ENCODE measurements around the gene ARHGEF12. TPM values are rescaled to one million over a fixed set of nuclear protein-coding genes. Genes with fewer than 3 reads are reported as not detected.
A peak's percentile ranks its signal among the peaks of the same experiment; 100 is the strongest.

Gene ARHGEF12
- total RNA-seq, 1 donor from 2014 or later = 83.1 TPM

DNA sequence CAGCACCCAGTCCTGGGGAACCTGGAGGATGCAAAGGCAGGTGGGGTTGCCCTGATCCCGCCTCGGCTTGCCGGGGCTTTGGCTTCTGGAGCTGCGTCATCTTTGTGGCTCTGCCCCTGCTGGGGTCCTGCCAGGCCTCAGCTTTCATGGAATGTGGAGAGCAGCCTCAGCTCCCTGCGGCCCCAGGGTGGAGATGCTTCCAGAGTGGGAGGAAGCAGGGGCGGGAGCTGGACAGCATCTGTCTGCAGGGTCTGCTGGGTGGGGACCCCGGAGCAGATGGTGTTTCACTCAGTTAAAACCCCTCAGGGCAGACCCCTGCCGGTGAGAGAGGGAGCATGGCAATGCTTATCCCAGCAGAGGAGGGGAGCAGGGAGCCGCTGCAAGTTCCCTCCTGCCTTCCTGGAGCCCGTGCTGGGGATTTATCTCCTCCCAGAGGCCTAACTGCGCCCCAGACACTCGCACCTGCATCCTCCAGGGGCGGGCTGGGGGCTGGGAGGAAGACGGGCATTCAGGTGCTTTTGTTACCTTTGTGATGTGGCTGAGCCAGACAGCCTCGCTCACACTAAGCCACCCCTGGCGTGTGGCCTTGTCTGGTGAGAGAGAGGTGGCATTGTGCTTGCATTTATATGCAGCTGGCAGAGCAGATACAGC, 191.0 kb downstream of the ARHGEF12 start:
- H2AFZ ChIP-seq (ENCODE audit: low read depth, low read length) = no peak overlapping the region
- H3K27me3 ChIP-seq (ENCODE audit: insufficient read depth, low read length) = peaks cover 8% of the 10 kb centered on the region
- H3K4me1 ChIP-seq (ENCODE audit: insufficient read depth, low read length) = peaks cover 8% of the 10 kb centered on the region
- no peak overlapping the region for H3K27ac ChIP-seq (ENCODE audit: low read depth, low read length)
- peak overlapping the region; percentile 17 for H3K4me2 ChIP-seq (ENCODE audit: low read length)
- peaks cover 2% of the 10 kb centered on the region for H3K4me1 Mint-ChIP-seq (ENCODE audit: low read depth, unreplicated experiment)
- no peak overlapping the region for H3K4me3 ChIP-seq (ENCODE audit: insufficient read depth, low read depth, low read length)
- no peaks in the 10 kb centered on the region for H3K36me3 ChIP-seq (ENCODE audit: insufficient read depth, low read length)
- no peaks in the 10 kb centered on the region for H3K9me3 ChIP-seq (ENCODE audit: insufficient read depth, low read depth, low read length)
- H3K9ac ChIP-seq (ENCODE audit: low read length) = no peak overlapping the region
- no peak for TF ChIP-seq EZH2 (IDR thresholded peaks at IDR 0.05; ENCODE audit: insufficient read depth, low read length)
- TF ChIP-seq, protein P1, sequence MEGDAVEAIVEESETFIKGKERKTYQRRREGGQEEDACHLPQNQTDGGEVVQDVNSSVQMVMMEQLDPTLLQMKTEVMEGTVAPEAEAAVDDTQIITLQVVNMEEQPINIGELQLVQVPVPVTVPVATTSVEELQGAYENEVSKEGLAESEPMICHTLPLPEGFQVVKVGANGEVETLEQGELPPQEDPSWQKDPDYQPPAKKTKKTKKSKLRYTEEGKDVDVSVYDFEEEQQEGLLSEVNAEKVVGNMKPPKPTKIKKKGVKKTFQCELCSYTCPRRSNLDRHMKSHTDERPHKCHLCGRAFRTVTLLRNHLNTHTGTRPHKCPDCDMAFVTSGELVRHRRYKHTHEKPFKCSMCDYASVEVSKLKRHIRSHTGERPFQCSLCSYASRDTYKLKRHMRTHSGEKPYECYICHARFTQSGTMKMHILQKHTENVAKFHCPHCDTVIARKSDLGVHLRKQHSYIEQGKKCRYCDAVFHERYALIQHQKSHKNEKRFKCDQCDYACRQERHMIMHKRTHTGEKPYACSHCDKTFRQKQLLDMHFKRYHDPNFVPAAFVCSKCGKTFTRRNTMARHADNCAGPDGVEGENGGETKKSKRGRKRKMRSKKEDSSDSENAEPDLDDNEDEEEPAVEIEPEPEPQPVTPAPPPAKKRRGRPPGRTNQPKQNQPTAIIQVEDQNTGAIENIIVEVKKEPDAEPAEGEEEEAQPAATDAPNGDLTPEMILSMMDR (IDR thresholded peaks at IDR 0.05; ENCODE audit: insufficient read depth, low read depth, low read length) = no peak
- no peaks in the 10 kb centered on the region for H3K9me3 Mint-ChIP-seq (ENCODE audit: unreplicated experiment)
- no peaks in the 10 kb centered on the region for H4K20me1 ChIP-seq (ENCODE audit: insufficient read depth, low read length)
- DNase-seq (ENCODE audit: low read depth) (peak; percentile 49), FAIRE-seq (no peak)
- peaks cover 41% of the 10 kb centered on the region for H3K27me3 Mint-ChIP-seq (ENCODE audit: low read depth, unreplicated experiment)
- H3K36me3 Mint-ChIP-seq (ENCODE audit: low read depth, unreplicated experiment) = no peaks in the 10 kb centered on the region
- H3K4me3 Mint-ChIP-seq (ENCODE audit: unreplicated experiment) = no peak overlapping the region
- no peaks in the 10 kb centered on the region for H3K79me2 ChIP-seq (ENCODE audit: insufficient read depth, low read length)
- no peak overlapping the region for H3K27ac Mint-ChIP-seq (ENCODE audit: unreplicated experiment)

DNA sequence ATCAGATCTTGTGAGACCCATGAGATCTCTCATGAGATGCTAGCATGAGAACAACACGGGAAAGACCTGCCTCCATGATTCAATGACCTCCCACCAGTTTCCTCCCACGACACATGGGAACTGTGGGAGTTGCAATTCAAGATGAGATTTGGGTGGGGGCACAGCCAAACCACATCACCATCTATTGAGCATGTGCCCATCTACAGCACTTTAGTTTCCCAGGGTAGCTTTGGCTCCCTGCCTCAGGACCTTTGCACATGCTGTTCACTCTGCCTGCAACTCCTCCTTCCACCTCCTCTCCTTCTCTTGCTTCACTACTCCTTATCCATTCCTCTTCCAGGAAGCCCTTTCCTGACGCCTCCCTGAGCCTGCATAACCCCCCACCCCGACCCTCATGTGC, 192.5 kb downstream of the ARHGEF12 start:
- H3K36me3 Mint-ChIP-seq (ENCODE audit: low read depth, unreplicated experiment) = no peaks in the 10 kb centered on the region
- no peaks in the 10 kb centered on the region for H3K9me3 ChIP-seq (ENCODE audit: insufficient read depth, low read depth, low read length)
- H3K4me2 ChIP-seq (ENCODE audit: low read length) = no peak overlapping the region
- no peak overlapping the region for H3K4me3 ChIP-seq (ENCODE audit: insufficient read depth, low read depth, low read length)
- no peaks in the 10 kb centered on the region for H4K20me1 ChIP-seq (ENCODE audit: insufficient read depth, low read length)
- no peaks in the 10 kb centered on the region for H3K36me3 ChIP-seq (ENCODE audit: insufficient read depth, low read length)
- DNase-seq (ENCODE audit: low read depth) = no peak
- H2AFZ ChIP-seq (ENCODE audit: low read depth, low read length) = no peak overlapping the region
- peaks cover 8% of the 10 kb centered on the region for H3K4me1 Mint-ChIP-seq (ENCODE audit: low read depth, unreplicated experiment)
- peaks cover 8% of the 10 kb centered on the region for H3K4me1 ChIP-seq (ENCODE audit: insufficient read depth, low read length)
- no peak overlapping the region for H3K27ac ChIP-seq (ENCODE audit: low read depth, low read length)
- TF ChIP-seq EZH2 (IDR thresholded peaks at IDR 0.05; ENCODE audit: insufficient read depth, low read length) = no peak
- TF ChIP-seq, protein P1 (IDR thresholded peaks at IDR 0.05; ENCODE audit: insufficient read depth, low read depth, low read length) = no peak
- H3K27me3 Mint-ChIP-seq (ENCODE audit: low read depth, unreplicated experiment) = peaks cover 31% of the 10 kb centered on the region
- no peaks in the 10 kb centered on the region for H3K9me3 Mint-ChIP-seq (ENCODE audit: unreplicated experiment)
- H3K79me2 ChIP-seq (ENCODE audit: insufficient read depth, low read length) = no peaks in the 10 kb centered on the region
- H3K9ac ChIP-seq (ENCODE audit: low read length) = no peak overlapping the region
- no peak overlapping the region for H3K27ac Mint-ChIP-seq (ENCODE audit: unreplicated experiment)
- peaks cover 4% of the 10 kb centered on the region for H3K27me3 ChIP-seq (ENCODE audit: insufficient read depth, low read length)
- FAIRE-seq = no peak
- no peak overlapping the region for H3K4me3 Mint-ChIP-seq (ENCODE audit: unreplicated experiment)

DNA sequence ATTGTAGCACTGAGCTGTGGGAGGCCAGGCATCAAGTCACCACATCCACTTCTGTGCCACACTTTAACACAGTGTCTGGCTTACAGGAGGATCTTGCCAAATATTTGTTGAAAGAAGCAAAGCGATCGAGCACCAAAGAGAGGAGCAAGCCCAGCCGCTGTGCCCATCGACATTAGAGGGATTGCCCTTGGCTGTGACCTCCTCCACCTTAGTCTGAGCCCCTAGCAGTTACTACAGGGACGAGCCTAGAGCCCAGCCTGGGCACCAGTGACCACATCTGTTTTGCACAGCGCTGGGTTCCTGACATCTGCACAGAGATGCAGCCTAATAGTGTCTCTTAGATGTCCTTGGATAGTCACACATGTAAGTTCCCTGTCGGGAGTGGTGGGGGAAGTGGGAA, 193.0 kb downstream of the ARHGEF12 start:
- Histone ChIP-seq H3K9me3 (ENCODE audit: insufficient read depth, low read depth, low read length) (no peaks in the 10 kb centered on the region), H3K27me3 (ENCODE audit: insufficient read depth, low read length) (peaks cover 3% of the 10 kb centered on the region), H2AFZ (ENCODE audit: low read depth, low read length) (no peak overlapping the region), H3K27ac (ENCODE audit: low read depth, low read length) (no peak overlapping the region), H4K20me1 (ENCODE audit: insufficient read depth, low read length) (no peaks in the 10 kb centered on the region), H3K4me1 (ENCODE audit: insufficient read depth, low read length) (peaks cover 8% of the 10 kb centered on the region), H3K4me2 (ENCODE audit: low read length) (no peak overlapping the region), H3K9ac (ENCODE audit: low read length) (no peak overlapping the region), H3K36me3 (ENCODE audit: insufficient read depth, low read length) (no peaks in the 10 kb centered on the region), H3K4me3 (ENCODE audit: insufficient read depth, low read depth, low read length) (no peak overlapping the region), H3K79me2 (ENCODE audit: insufficient read depth, low read length) (no peaks in the 10 kb centered on the region)
- DNase-seq (ENCODE audit: low read depth) (no peak), FAIRE-seq (no peak)
- Mint-ChIP-seq H3K27ac (ENCODE audit: unreplicated experiment) (no peak overlapping the region), H3K9me3 (ENCODE audit: unreplicated experiment) (no peaks in the 10 kb centered on the region), H3K36me3 (ENCODE audit: low read depth, unreplicated experiment) (no peaks in the 10 kb centered on the region), H3K4me3 (ENCODE audit: unreplicated experiment) (no peak overlapping the region), H3K4me1 (ENCODE audit: low read depth, unreplicated experiment) (peaks cover 8% of the 10 kb centered on the region), H3K27me3 (ENCODE audit: low read depth, unreplicated experiment) (peaks cover 29% of the 10 kb centered on the region)
- no peak for TF ChIP-seq EZH2 (IDR thresholded peaks at IDR 0.05; ENCODE audit: insufficient read depth, low read length)
- TF ChIP-seq, protein P1 (IDR thresholded peaks at IDR 0.05; ENCODE audit: insufficient read depth, low read depth, low read length) = no peak
